ENCODE results near the gene DNAJC5.

DNA sequence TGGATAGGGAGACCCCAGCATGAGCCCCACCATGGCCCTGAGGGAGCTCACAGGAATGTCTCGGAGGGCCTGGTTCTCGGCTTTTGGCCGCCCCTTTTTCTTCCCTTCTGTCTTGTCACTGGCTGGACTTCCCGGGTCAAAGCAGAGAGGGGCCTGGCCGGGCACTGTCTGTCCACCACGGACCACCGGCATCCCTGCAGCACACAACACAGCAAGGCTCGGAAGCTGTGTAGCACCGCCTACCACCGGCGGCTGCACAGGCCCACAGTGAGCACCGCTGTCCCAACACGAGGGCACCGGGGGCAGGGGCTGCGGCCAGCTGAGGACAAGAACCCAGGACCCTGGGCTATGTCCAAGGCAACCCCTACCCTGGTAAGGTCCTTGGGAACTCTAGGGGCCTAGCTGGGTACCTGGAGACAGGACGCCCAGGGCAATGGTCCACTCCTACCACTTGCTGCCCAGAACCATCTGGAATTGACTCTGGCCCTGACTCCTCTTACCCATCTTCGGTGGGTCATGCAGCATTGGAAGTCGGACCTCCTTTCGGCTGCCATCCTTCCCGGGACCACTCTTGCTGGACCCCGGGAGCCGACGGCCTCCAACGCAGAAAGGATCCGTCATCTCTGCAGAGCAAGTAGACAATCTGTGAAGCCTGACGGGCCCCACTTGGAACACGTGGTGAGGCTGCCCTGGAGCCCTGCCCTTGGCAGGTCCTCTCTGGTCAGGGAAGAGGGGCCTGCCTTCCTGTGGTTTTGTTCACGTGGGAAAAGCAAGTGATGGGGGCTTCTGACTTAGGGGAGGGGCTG, 72.6 kb downstream of the DNAJC5 start:
- TF ChIP-seq CTCF (conservative IDR thresholded peaks at IDR 0.05; ENCODE audit: low read length) (no peak), EZH2phosphoT487 (IDR thresholded peaks at IDR 0.05; ENCODE audit: borderline replicate concordance, low read depth, low read length) (no peak)

Measured in OCI-LY7 (cell line).